ENCODE measurements around the gene UXS1.

DNA sequence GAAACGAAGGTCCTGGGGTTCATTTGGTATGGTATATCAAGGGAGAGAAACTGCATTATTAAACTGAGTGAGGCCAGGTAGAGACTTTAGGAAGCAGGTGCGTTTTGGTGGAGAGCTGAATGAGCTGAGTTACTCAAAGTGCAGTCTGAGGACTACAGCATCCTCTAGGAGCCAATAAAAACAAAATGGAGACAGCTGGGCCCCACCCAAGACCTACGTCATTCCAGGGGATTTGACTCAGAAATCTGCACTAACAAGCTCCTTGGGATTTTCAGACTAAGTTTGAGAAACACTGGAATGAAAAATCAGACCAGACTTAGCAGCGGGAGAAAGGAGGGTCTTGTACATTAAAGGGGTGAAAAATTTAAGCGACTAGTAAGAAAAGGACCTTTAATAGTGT is 131.5 kb downstream of the UXS1 start:
- no peak for TF ChIP-seq SNAI2 (CRISPR knock-in tag; IDR thresholded peaks at IDR 0.05)
- TF ChIP-seq, protein P1, sequence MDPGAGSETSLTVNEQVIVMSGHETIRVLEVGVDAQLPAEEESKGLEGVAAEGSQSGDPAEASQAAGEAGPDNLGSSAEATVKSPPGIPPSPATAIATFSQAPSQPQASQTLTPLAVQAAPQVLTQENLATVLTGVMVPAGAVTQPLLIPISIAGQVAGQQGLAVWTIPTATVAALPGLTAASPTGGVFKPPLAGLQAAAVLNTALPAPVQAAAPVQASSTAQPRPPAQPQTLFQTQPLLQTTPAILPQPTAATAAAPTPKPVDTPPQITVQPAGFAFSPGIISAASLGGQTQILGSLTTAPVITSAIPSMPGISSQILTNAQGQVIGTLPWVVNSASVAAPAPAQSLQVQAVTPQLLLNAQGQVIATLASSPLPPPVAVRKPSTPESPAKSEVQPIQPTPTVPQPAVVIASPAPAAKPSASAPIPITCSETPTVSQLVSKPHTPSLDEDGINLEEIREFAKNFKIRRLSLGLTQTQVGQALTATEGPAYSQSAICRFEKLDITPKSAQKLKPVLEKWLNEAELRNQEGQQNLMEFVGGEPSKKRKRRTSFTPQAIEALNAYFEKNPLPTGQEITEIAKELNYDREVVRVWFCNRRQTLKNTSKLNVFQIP (CRISPR knock-in tag; IDR thresholded peaks at IDR 0.05; ENCODE audit: borderline replicate concordance, low read depth) = no peak
- no peak for TF ChIP-seq ZNF8 (CRISPR knock-in tag; IDR thresholded peaks at IDR 0.05)
- TF ChIP-seq CSDC2 (CRISPR knock-in tag; IDR thresholded peaks at IDR 0.05) = no peak
- TF ChIP-seq, protein P2, sequence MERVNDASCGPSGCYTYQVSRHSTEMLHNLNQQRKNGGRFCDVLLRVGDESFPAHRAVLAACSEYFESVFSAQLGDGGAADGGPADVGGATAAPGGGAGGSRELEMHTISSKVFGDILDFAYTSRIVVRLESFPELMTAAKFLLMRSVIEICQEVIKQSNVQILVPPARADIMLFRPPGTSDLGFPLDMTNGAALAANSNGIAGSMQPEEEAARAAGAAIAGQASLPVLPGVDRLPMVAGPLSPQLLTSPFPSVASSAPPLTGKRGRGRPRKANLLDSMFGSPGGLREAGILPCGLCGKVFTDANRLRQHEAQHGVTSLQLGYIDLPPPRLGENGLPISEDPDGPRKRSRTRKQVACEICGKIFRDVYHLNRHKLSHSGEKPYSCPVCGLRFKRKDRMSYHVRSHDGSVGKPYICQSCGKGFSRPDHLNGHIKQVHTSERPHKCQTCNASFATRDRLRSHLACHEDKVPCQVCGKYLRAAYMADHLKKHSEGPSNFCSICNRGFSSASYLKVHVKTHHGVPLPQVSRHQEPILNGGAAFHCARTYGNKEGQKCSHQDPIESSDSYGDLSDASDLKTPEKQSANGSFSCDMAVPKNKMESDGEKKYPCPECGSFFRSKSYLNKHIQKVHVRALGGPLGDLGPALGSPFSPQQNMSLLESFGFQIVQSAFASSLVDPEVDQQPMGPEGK (CRISPR knock-in tag; IDR thresholded peaks at IDR 0.05; ENCODE audit: borderline replicate concordance) = no peak
- no peak for TF ChIP-seq ZFP3 (CRISPR knock-in tag; IDR thresholded peaks at IDR 0.05)
- no peak for TF ChIP-seq PPARA (CRISPR knock-in tag; IDR thresholded peaks at IDR 0.05; ENCODE audit: borderline replicate concordance)
- TF ChIP-seq TOX (CRISPR knock-in tag; IDR thresholded peaks at IDR 0.05; ENCODE audit: borderline replicate concordance) = no peak
- TF ChIP-seq, protein P3, sequence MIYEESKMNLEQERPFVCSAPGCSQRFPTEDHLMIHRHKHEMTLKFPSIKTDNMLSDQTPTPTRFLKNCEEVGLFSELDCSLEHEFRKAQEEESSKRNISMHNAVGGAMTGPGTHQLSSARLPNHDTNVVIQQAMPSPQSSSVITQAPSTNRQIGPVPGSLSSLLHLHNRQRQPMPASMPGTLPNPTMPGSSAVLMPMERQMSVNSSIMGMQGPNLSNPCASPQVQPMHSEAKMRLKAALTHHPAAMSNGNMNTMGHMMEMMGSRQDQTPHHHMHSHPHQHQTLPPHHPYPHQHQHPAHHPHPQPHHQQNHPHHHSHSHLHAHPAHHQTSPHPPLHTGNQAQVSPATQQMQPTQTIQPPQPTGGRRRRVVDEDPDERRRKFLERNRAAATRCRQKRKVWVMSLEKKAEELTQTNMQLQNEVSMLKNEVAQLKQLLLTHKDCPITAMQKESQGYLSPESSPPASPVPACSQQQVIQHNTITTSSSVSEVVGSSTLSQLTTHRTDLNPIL (CRISPR knock-in tag; IDR thresholded peaks at IDR 0.05; ENCODE audit: low read depth) = no peak
- TF ChIP-seq RARB (CRISPR knock-in tag; IDR thresholded peaks at IDR 0.05) = no peak

All from SK-N-SH treated with all-trans-retinoic acid at 6 μM for 48 hours (cell line).